GM13977 (cell line): ENCODE measurements around the gene RHOU.

Source experiments
- DNase-seq: peaks from one replicate; pipeline ENCODE4 v3.0.0; 2012; ENCODE audit warnings: low spot score
- in situ Hi-C: fragments of 300-500 bp; cut with MboI; formaldehyde crosslinking; loops from one replicate; pipeline ENCODE4 v1.12.0; 2022; ENCODE audit warnings: low sequenced_read_pairs, low pct_unique_long_range_greater_than_20kb, mixed read lengths, inconsistent platforms; ENCODE audit not compliant: unreplicated experiment
- TF ChIP-seq, protein P1 (sequence below): IDR thresholded peaks from 2 replicates; pipeline ENCODE4 v1.5.1; 2012; ENCODE audit warnings: mild to moderate bottlenecking, control low read depth; ENCODE audit not compliant: insufficient read depth; ENCODE audit errors: extremely low read depth, missing control alignments

RHOU gene

DNA sequence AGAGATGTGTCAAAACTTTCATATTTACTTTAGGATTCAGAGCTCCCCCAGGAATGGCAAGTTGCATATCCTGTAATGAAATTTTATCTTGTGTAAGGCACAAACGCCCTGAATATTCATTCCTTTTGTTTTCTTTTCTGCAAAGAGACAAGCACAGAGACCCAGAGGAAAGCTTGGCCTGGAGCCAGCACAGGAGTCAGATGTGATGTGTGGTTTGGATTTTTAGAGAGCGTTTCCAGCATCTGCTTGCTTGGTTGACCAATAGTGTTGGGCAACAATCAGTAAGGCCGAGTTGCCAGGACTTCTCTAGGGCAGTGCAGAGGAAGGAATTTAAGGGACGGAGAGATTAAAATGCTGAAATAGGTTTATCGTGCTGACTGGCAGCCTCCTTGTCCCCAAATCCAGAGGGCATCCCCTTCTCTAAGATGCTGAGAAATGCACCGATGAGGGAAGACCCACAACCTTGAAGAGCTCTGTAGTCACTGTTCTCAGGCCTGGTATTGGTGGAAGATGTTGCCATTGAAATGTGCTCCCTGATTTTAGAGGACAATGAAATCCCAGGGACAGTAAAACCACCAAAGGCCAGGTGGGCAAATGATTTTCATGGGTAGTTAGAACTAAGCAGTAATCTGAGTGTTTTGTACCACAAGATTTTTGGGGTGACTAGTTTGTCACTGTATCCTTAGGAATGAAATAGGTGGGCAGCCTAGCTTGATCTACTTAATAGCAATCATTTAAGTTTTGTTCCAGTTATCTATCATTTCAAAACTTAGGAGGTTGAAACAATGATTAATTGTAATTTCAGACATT is 37.9 kb upstream of the RHOU start:
- TF ChIP-seq, protein P1, sequence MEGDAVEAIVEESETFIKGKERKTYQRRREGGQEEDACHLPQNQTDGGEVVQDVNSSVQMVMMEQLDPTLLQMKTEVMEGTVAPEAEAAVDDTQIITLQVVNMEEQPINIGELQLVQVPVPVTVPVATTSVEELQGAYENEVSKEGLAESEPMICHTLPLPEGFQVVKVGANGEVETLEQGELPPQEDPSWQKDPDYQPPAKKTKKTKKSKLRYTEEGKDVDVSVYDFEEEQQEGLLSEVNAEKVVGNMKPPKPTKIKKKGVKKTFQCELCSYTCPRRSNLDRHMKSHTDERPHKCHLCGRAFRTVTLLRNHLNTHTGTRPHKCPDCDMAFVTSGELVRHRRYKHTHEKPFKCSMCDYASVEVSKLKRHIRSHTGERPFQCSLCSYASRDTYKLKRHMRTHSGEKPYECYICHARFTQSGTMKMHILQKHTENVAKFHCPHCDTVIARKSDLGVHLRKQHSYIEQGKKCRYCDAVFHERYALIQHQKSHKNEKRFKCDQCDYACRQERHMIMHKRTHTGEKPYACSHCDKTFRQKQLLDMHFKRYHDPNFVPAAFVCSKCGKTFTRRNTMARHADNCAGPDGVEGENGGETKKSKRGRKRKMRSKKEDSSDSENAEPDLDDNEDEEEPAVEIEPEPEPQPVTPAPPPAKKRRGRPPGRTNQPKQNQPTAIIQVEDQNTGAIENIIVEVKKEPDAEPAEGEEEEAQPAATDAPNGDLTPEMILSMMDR: no peak
- in situ Hi-C loops: no loop called here
- no peak for DNase-seq

DNA sequence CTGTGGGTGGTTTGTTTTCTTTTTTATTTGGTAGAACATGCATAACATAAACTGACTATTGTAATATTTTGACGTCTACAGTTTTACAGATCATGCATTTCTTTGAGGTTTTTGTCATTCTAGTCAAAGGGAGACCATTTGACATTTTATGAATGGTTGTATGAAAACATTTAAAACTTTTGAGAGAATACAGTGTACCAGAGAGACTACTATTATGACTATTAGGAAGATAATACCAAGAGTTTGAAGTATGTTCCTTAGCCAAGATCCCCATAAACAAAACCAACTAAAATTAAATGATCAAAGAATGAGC is 37.3 kb upstream of the RHOU start:
- in situ Hi-C loops: no loop called here
- TF ChIP-seq, protein P1: no peak
- DNase-seq: no peak

DNA sequence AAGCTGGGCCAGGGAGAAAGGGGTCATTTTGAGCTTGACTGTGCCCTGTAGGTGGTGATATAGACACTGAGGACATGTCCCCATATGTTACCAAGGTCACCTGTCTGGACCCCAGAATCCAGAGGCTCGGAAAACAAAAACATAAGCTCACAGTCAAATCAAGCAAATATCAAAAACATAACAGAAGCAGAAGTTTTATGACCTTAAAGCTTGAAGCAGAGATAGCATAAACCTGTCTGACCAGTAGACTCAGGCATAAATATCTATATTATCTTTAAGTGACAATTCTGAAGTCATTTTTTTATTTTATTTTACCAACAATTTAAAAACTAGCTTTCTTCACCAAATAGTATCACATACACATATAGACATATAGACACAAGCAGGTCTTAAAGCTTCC is 32.8 kb upstream of the RHOU start:
- DNase-seq: no peak
- in situ Hi-C loops: no loop called here
- TF ChIP-seq, protein P1: no peak

DNA sequence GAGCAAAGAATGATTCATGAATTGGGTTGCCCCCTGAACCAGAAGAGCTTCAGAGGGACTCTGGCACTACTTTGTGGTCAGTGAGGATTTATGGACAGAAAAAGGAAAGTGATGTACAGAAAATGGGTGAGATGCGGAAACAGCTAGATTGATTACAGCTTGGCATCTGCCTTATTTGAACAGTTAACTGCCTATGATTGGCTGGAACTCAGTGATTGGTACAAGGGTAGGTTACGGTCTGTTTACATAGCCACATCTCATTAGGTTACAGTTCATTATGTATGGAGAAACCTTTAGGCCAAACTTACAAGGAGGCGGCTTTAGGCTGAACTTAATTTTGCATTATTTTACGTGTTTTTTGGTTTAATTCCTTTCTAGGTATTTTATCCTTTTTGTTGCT is 29.0 kb upstream of the RHOU start:
- DNase-seq: no peak
- in situ Hi-C loops: no loop called here
- TF ChIP-seq, protein P1: no peak

DNA sequence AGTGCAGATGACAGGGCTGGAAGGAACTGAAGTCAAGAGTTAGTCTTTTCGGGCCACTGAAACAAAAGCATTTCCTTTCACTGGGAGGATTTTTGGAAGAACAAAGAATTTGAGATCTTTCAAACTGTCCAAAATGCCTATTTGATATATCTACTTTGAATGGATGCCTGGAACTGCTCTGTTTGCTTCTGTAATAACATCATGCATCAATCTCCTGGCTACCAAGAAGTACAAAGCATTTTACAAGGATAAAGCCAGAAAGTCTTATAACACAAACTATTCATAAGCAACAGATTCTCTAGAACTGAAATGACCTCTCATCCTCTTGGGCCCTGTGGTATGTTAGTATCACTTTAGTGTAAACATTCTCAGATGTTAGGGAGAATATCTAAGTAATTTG is 18.2 kb upstream of the RHOU start:
- TF ChIP-seq, protein P1: no peak
- in situ Hi-C loops: no loop called here
- DNase-seq: no peak

DNA sequence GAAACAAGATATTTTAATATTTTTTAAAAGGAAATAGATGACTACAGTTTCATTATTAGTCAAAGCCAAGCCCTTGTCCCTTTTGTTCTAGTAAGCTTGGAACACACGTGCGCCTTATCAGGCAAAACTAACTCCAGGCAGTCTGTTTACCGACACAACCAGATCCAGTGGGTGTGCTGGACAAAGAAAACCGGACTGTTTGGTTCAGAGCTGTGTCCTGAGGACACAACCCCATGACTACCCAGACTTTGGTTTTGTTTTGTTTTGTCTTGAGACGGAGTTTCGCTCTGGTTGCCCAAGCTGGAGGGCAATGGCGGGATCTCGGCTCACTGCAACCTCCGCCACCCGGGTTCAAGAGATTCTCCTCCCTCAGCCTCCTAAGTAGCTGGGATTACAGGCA is 13.9 kb upstream of the RHOU start:
- in situ Hi-C loops: no loop called here
- TF ChIP-seq, protein P1: no peak
- no peak for DNase-seq
